Peyer's patch (tissue), 4 donors: Measurements from ENCODE around the gene MTG2.

Experiments
- POLR2A ChIP-seq, 2 donors: fragments of 450-650 bp; IDR thresholded peaks; one replicate each; pipeline ENCODE4 v1.5.1; 2017; ENCODE audit warnings: antibody characterized with exemption in 2 of 2, mild to moderate bottlenecking in 2 of 2, moderate library complexity in 2 of 2
- TF ChIP-seq, protein P1 (sequence below), 6 experiments: fragments of 450-650 bp in 4 of 6; fragments of 200-600 bp in 2 of 6; sonication (generic) in 1 of 6; IDR thresholded peaks; one replicate each; pipeline ENCODE4 v1.5.1; 2017 to 2019; ENCODE audit warnings: antibody characterized with exemption in 6 of 6, mild to moderate bottlenecking in 3 of 6, moderate library complexity in 1 of 6

DNA sequence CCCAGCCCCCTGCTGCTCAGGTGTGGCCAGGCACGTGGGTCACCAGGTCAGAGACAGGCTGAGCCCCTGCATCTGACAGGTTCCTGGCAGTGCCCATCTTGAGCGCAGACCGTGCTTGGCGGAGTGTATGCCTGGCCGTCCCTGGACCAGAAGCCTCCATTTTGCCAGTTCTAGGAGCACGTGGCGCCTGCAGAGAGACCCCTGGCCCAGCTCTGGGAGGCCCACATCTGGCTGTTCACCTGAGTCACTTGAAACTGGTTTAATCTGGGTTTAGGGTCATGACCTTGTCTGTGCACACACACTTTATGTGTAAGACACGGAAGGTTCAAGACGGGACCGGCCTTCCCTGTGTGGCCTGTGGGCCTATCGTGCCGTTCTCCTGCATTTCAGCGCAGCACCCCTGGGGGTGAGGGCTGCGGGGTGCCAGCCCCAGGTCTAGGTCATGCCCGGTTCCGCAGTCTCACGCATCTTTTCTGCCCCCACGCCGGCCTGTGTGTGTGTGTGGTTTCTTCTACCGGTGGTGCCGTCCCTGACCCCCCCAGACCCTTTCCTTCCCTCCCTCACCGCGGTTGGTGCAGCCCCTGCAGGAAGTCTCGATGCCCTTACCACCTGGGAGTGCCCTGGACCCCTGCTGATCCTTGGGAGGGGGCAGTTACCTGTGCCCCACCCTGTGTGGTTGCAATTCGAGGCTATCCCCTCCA is 25.3 kb upstream of the MTG2 start:
- TF ChIP-seq POLR2A (IDR thresholded peaks at IDR 0.05) = no peak
- TF ChIP-seq, protein P1, sequence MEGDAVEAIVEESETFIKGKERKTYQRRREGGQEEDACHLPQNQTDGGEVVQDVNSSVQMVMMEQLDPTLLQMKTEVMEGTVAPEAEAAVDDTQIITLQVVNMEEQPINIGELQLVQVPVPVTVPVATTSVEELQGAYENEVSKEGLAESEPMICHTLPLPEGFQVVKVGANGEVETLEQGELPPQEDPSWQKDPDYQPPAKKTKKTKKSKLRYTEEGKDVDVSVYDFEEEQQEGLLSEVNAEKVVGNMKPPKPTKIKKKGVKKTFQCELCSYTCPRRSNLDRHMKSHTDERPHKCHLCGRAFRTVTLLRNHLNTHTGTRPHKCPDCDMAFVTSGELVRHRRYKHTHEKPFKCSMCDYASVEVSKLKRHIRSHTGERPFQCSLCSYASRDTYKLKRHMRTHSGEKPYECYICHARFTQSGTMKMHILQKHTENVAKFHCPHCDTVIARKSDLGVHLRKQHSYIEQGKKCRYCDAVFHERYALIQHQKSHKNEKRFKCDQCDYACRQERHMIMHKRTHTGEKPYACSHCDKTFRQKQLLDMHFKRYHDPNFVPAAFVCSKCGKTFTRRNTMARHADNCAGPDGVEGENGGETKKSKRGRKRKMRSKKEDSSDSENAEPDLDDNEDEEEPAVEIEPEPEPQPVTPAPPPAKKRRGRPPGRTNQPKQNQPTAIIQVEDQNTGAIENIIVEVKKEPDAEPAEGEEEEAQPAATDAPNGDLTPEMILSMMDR (IDR thresholded peaks at IDR 0.05) = no peak
